HCT116 (cell line): ENCODE measurements around the gene TGOLN2.
"Not testable (repeated sequence)": the region's sequence is repeated elsewhere in the genome, so short reads cannot be mapped to it uniquely, and the experiment has no call there.

ENCODE experiments used
- CTCF ChIP-seq, 3 experiments: fragments of 200-600 bp in 1 of 3; sonication (generic) in 1 of 3; IDR thresholded peaks in 2 of 3; conservative IDR thresholded peaks in 1 of 3; 2 replicates each; pipeline ENCODE4 v1.5.1; 2012 to 2017; ENCODE audit warnings: low read depth in 2 of 3, low read length in 2 of 3, antibody characterized with exemption in 1 of 3, borderline replicate concordance in 1 of 3, control low read depth in 1 of 3, mild to moderate bottlenecking in 1 of 3, mixed read lengths in 1 of 3, mixed run types in 1 of 3, moderate library complexity in 1 of 3; ENCODE audit not compliant: insufficient read depth in 1 of 3
- EZH2 ChIP-seq: fragments of 200-600 bp; sonication (generic); IDR thresholded peaks from 2 replicates; pipeline ENCODE4 v1.6.1; 2017; ENCODE audit warnings: antibody characterized with exemption, mixed run types
- POLR2AphosphoS5 ChIP-seq: IDR thresholded peaks from 2 replicates; pipeline ENCODE4 v1.6.1; 2011; ENCODE audit warnings: mild to moderate bottlenecking, low read depth, low read length, moderate library complexity

GRCh38 chr2:85329701-85330100 lies 1.9 kb upstream of the TGOLN2 start:
- TF ChIP-seq CTCF (IDR thresholded peaks at IDR 0.05 in 2 of 3, conservative IDR thresholded peaks at IDR 0.05 in 1 of 3; ENCODE audit: borderline replicate concordance in 1 of 3, insufficient read depth in 1 of 3, low read depth in 2 of 3, low read length in 2 of 3); EZH2; POLR2AphosphoS5: not testable (repeated sequence)
